ENCODE measurements around the gene VAPB. TPM values are rescaled to one million over a fixed set of nuclear protein-coding genes. Genes with fewer than 3 reads are reported as not detected.
A peak's percentile ranks its signal among the peaks of the same experiment; 100 is the strongest.

The VAPB gene
- polyA plus RNA-seq, 3 donors = 8.5 to 14.3 (median 10.1) TPM

GRCh38 chr20:58444746-58445255, 55.8 kb downstream of the VAPB start:
- Histone ChIP-seq H3K4me2 (replicated peaks; ENCODE audit: extremely low read depth, low read length, poor library complexity, severe bottlenecking) (no peak overlapping the region), H2AFZ (ENCODE audit: insufficient read depth, low read depth, low read length, poor library complexity, severe bottlenecking) (no peak overlapping the region), H4K20me1 (ENCODE audit: insufficient read depth, low read length) (peaks cover 28% of the 10 kb centered on the region), H3K79me2 (ENCODE audit: insufficient read depth, low read length) (peaks cover 3% of the 10 kb centered on the region), H3K9me3 (replicated peaks in 1 of 2; ENCODE audit: control insufficient read depth in 1 of 2, insufficient read depth in 1 of 2, low read length in 2 of 2) (no peaks in the 10 kb centered on the region), H3K36me3 (replicated peaks in 1 of 2; ENCODE audit: control insufficient read depth in 1 of 2, insufficient read depth in 2 of 2, low read length in 2 of 2) (peaks cover 56 to 100% of the 10 kb centered on the region in 2 donors), H3K4me1 (ENCODE audit: control insufficient read depth in 1 of 2, insufficient read depth in 2 of 2, low read length in 2 of 2) (no peaks in the 10 kb centered on the region), H3K27ac (ENCODE audit: low read depth in 1 of 2, low read length in 2 of 2) (no peak overlapping the region), H3K9ac (ENCODE audit: insufficient read depth, low read length, poor library complexity, severe bottlenecking) (no peak overlapping the region), H3K4me3 (replicated peaks in 1 of 3; ENCODE audit: low read depth in 2 of 3, low read length in 3 of 3) (no peak overlapping the region), H3K27me3 (ENCODE audit: control insufficient read depth in 2 of 2, insufficient read depth in 2 of 2, low read length in 2 of 2) (no peaks in the 10 kb centered on the region)
- TF ChIP-seq CTCF (IDR thresholded peaks at IDR 0.05) = no peak
- DNase-seq = no peak
- H3K9me3 Mint-ChIP-seq = no peaks in the 10 kb centered on the region
- peaks cover 75 to 86% of the 10 kb centered on the region in 2 donors for H3K36me3 Mint-ChIP-seq
- H3K27ac Mint-ChIP-seq = peak overlapping the region in 2 of 7 donors; percentile 58 to 80
- intact Hi-C loops (cut with micrococcal nuclease) = loop anchor here (5.0 to 10.0 kb wide), 2 partner anchors 208 to 210 kb away; no protein-coding TSS in a partner anchor
- 100% methylated on average over 2 of the region's 5 CpGs for WGBS (ENCODE audit: insufficient coverage)
- H3K4me3 Mint-ChIP-seq = no peak overlapping the region
- no peaks in the 10 kb centered on the region for H3K27me3 Mint-ChIP-seq (ENCODE audit: low read depth in 3 of 3)
- H3K4me1 Mint-ChIP-seq = no peaks in the 10 kb centered on the region

GRCh38 chr20:58446264-58446959, 57.4 kb downstream of the VAPB start:
- Histone ChIP-seq H3K9me3 (replicated peaks in 1 of 2; ENCODE audit: control insufficient read depth in 1 of 2, insufficient read depth in 1 of 2, low read length in 2 of 2) (no peaks in the 10 kb centered on the region), H3K36me3 (replicated peaks in 1 of 2; ENCODE audit: control insufficient read depth in 1 of 2, insufficient read depth in 2 of 2, low read length in 2 of 2) (peaks cover 42 to 95% of the 10 kb centered on the region in 2 donors), H3K9ac (ENCODE audit: insufficient read depth, low read length, poor library complexity, severe bottlenecking) (no peak overlapping the region), H3K79me2 (ENCODE audit: insufficient read depth, low read length) (no peaks in the 10 kb centered on the region), H3K4me3 (replicated peaks in 1 of 3; ENCODE audit: low read depth in 2 of 3, low read length in 3 of 3) (no peak overlapping the region), H3K27me3 (ENCODE audit: control insufficient read depth in 2 of 2, insufficient read depth in 2 of 2, low read length in 2 of 2) (no peaks in the 10 kb centered on the region), H2AFZ (ENCODE audit: insufficient read depth, low read depth, low read length, poor library complexity, severe bottlenecking) (no peak overlapping the region), H3K4me2 (replicated peaks; ENCODE audit: extremely low read depth, low read length, poor library complexity, severe bottlenecking) (no peak overlapping the region), H3K27ac (ENCODE audit: low read depth in 1 of 2, low read length in 2 of 2) (no peak overlapping the region), H3K4me1 (ENCODE audit: control insufficient read depth in 1 of 2, insufficient read depth in 2 of 2, low read length in 2 of 2) (no peaks in the 10 kb centered on the region), H4K20me1 (ENCODE audit: insufficient read depth, low read length) (peaks cover 24% of the 10 kb centered on the region)
- WGBS (ENCODE audit: insufficient coverage) = 90% methylated on average over 3 of the region's 6 CpGs
- TF ChIP-seq CTCF (IDR thresholded peaks at IDR 0.05) = no peak
- Mint-ChIP-seq H3K4me1 (no peaks in the 10 kb centered on the region), H3K27me3 (ENCODE audit: low read depth in 3 of 3) (no peaks in the 10 kb centered on the region), H3K4me3 (no peak overlapping the region), H3K27ac (peak overlapping the region in 2 of 7 donors; percentile 8 to 32), H3K36me3 (peaks cover 71 to 82% of the 10 kb centered on the region in 2 donors), H3K9me3 (no peaks in the 10 kb centered on the region)
- intact Hi-C loops (cut with micrococcal nuclease) = loop anchor here (5.0 to 10.0 kb wide), 2 partner anchors 209 to 212 kb away; no protein-coding TSS in a partner anchor
- DNase-seq = no peak

All from CD14-positive monocyte (primary cell).